GM12891 (cell line): ENCODE results near the gene FEZ2.

ENCODE experiments used
- POLR2A ChIP-seq: IDR thresholded peaks from 2 replicates; pipeline ENCODE4 v1.6.1; 2011; ENCODE audit warnings: low read depth, low read length, control low read depth
- POLR2AphosphoS5 ChIP-seq: IDR thresholded peaks from 2 replicates; pipeline ENCODE4 v1.6.1; 2011; ENCODE audit warnings: low read depth, low read length, control low read depth
- SPI1 ChIP-seq: IDR thresholded peaks from 2 replicates; pipeline ENCODE4 v1.6.1; 2011; ENCODE audit warnings: low read depth, low read length, control low read depth

GRCh38 chr2:36586672-36587071, 11.3 kb downstream of the FEZ2 start:
- TF ChIP-seq POLR2AphosphoS5 (no peak), POLR2A (no peak), SPI1 (no peak)
